IPS-15b (cell line): ENCODE results near the gene RAD51B.
"Not testable (repeated sequence)": the region's sequence is repeated elsewhere in the genome, so short reads cannot be mapped to it uniquely, and the experiment has no call there.

Source experiments
- H3K27me3 ChIP-seq: one replicate; pipeline ENCODE4 v1.6.1; 2013; ENCODE audit warnings: low read length; ENCODE audit not compliant: control insufficient read depth, insufficient read depth
- H3K36me3 ChIP-seq: one replicate; pipeline ENCODE4 v1.6.1; 2013; ENCODE audit warnings: low read length; ENCODE audit not compliant: control insufficient read depth, insufficient read depth
- H3K4me1 ChIP-seq: one replicate; pipeline ENCODE4 v1.6.1; 2013; ENCODE audit warnings: mild to moderate bottlenecking, low read length; ENCODE audit not compliant: control insufficient read depth, insufficient read depth
- H3K4me3 ChIP-seq: one replicate; pipeline ENCODE4 v1.5.1; 2013; ENCODE audit warnings: low read depth, low read length
- H3K9ac ChIP-seq: one replicate; pipeline ENCODE4 v1.6.1; 2013; ENCODE audit warnings: low read depth, mild to moderate bottlenecking, low read length
- H3K9me3 ChIP-seq: one replicate; pipeline ENCODE4 v1.6.1; 2013; ENCODE audit warnings: mild to moderate bottlenecking, low read length; ENCODE audit not compliant: control insufficient read depth, insufficient read depth

The RAD51B gene

GRCh38 chr14:67975470-67975869 is 155.9 kb downstream of the RAD51B start:
- H3K4me3 ChIP-seq: no peak overlapping the region

GRCh38 chr14:67977434-67978034 is 158.0 kb downstream of the RAD51B start:
- H3K4me1 ChIP-seq: peaks cover 4% of the 10 kb centered on the region
- no peak overlapping the region for H3K4me3 ChIP-seq
- no peak overlapping the region for H3K9ac ChIP-seq
- H3K36me3 ChIP-seq: no peaks in the 10 kb centered on the region
- H3K9me3 ChIP-seq: no peaks in the 10 kb centered on the region
- H3K27me3 ChIP-seq: no peaks in the 10 kb centered on the region

More at GRCh38 chr14:67975470-67975869, 155.9 kb downstream of the RAD51B start:
- Histone ChIP-seq H3K9me3 (no peaks in the 10 kb centered on the region), H3K36me3 (no peaks in the 10 kb centered on the region), H3K9ac (no peak overlapping the region), H3K27me3 (no peaks in the 10 kb centered on the region), H3K4me1 (peaks cover 15% of the 10 kb centered on the region)

GRCh38 chr14:67978749-67979148 is 159.2 kb downstream of the RAD51B start:
- Histone ChIP-seq H3K9me3 (no peaks in the 10 kb centered on the region), H3K4me1 (peaks cover 4% of the 10 kb centered on the region), H3K9ac (no peak overlapping the region), H3K27me3 (no peaks in the 10 kb centered on the region), H3K36me3 (no peaks in the 10 kb centered on the region), H3K4me3 (no peak overlapping the region)

- Histone ChIP-seq H3K36me3 (no peaks in the 10 kb centered on the region), H3K9me3 (no peaks in the 10 kb centered on the region), H3K27me3 (no peaks in the 10 kb centered on the region), H3K4me3 (no peak overlapping the region), H3K9ac (no peak overlapping the region), H3K4me1 (no peaks in the 10 kb centered on the region)
Measured at GRCh38 chr14:67982711-67983608, 163.4 kb downstream of the RAD51B start.

- no peak overlapping the region for H3K9ac ChIP-seq
- no peaks in the 10 kb centered on the region for H3K36me3 ChIP-seq
- H3K27me3 ChIP-seq: no peaks in the 10 kb centered on the region
- H3K4me3 ChIP-seq: no peak overlapping the region
- no peaks in the 10 kb centered on the region for H3K4me1 ChIP-seq
- H3K9me3 ChIP-seq: no peaks in the 10 kb centered on the region
Measured at GRCh38 chr14:67984274-67984673, 164.7 kb downstream of the RAD51B start.

- Histone ChIP-seq H3K4me3 (no peak overlapping the region), H3K4me1 (no peaks in the 10 kb centered on the region), H3K27me3 (no peaks in the 10 kb centered on the region), H3K9ac (no peak overlapping the region), H3K36me3 (no peaks in the 10 kb centered on the region), H3K9me3 (no peaks in the 10 kb centered on the region)
Measured at GRCh38 chr14:67986131-67986841, 166.7 kb downstream of the RAD51B start.

- H3K4me3 ChIP-seq: no peak overlapping the region
- H3K36me3 ChIP-seq: no peaks in the 10 kb centered on the region
- no peak overlapping the region for H3K9ac ChIP-seq
- H3K9me3 ChIP-seq: no peaks in the 10 kb centered on the region
- H3K4me1 ChIP-seq: no peaks in the 10 kb centered on the region
- no peaks in the 10 kb centered on the region for H3K27me3 ChIP-seq
Measured at GRCh38 chr14:67987606-67988005, 168.0 kb downstream of the RAD51B start.

GRCh38 chr14:67988210-67988609 is 168.6 kb downstream of the RAD51B start:
- not testable (repeated sequence) for H3K9ac ChIP-seq, H3K4me1 ChIP-seq, H3K27me3 ChIP-seq, H3K9me3 ChIP-seq, H3K36me3 ChIP-seq, H3K4me3 ChIP-seq

GRCh38 chr14:67990576-67990975 is 171.0 kb downstream of the RAD51B start:
- Histone ChIP-seq H3K27me3 (no peaks in the 10 kb centered on the region), H3K36me3 (no peaks in the 10 kb centered on the region), H3K9me3 (no peaks in the 10 kb centered on the region), H3K9ac (no peak overlapping the region), H3K4me3 (no peak overlapping the region), H3K4me1 (no peaks in the 10 kb centered on the region)

GRCh38 chr14:67994531-67994930 is 175.0 kb downstream of the RAD51B start:
- Histone ChIP-seq H3K9me3 (no peaks in the 10 kb centered on the region), H3K9ac (no peak overlapping the region)

GRCh38 chr14:67996235-67996634 is 176.7 kb downstream of the RAD51B start:
- H3K36me3 ChIP-seq: no peaks in the 10 kb centered on the region
- H3K9ac ChIP-seq: no peak overlapping the region
- no peaks in the 10 kb centered on the region for H3K9me3 ChIP-seq
- H3K4me1 ChIP-seq: no peaks in the 10 kb centered on the region
- no peak overlapping the region for H3K4me3 ChIP-seq
- no peaks in the 10 kb centered on the region for H3K27me3 ChIP-seq

More at GRCh38 chr14:67994531-67994930, 175.0 kb downstream of the RAD51B start:
- Histone ChIP-seq H3K27me3 (no peaks in the 10 kb centered on the region), H3K4me3 (no peak overlapping the region), H3K36me3 (no peaks in the 10 kb centered on the region), H3K4me1 (no peaks in the 10 kb centered on the region)
